GM19324 (cell line): ENCODE measurements around the gene FYB1.
"Not testable (repeated sequence)": the region's sequence is repeated elsewhere in the genome, so short reads cannot be mapped to it uniquely, and the experiment has no call there.

Experiments
- ATAC-seq: cut with Tn5 transposase; IDR thresholded peaks from one replicate; pipeline ENCODE4 v1.9.1; 2021; ENCODE audit warnings: mild to moderate bottlenecking, moderate library complexity; ENCODE audit not compliant: unreplicated experiment, low FRiP score

Gene FYB1

DNA sequence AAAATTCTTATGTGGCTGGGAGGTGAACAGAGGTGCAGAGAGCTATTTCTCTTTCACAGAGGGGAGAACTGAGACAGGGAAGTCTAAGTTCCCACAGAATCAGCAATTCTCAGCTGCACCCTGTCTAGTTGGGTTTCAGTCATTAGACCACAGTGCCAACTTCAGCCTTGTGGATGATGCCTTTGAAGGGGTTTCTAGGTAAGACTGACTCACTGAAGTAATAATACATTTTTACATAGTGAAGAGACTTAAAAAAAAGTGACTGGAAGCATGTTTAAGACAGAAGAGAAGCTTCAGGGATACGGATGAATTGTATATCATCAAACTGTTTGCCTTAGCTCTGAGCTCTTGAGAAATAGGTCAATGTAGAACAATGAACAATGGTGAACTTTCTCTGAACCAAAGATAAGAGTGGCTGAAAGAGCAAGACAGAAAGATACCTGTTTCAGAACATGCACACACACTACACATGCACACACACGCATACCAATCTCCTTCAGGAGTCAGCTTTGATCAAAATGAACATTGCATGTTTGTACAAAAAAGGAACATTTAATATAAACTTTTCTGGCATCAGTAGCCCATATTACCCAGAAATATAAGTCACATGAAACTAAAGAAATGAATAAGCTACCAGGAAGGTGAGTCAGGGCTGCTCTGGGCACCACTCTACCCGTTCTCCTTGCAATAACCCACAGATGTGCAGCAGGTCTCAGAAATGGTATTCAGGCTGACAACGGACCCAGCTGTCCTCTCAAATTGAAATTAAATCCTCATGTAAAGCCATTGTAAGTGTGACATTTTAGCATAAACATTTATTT lies 12.6 kb upstream of the FYB1 start:
- no peak for ATAC-seq

DNA sequence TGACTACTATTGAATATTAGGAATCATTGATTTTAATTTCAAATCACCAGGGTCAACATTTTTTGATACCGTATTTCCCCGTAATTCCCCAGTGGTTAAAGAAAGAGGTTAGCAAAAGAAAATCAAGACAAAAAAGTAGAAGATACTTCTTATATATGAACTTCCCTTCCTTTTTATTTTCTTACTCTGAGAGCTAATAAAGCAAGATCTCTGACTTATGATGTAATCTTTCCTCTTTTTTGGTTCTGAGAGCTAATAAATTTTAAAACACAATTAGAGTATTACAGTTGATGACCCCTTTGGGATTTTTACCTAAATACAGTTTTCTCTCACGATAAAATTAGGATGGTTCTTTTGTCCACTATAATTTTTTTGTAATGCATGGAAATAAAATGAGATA lies 9.2 kb upstream of the FYB1 start:
- no peak for ATAC-seq

DNA sequence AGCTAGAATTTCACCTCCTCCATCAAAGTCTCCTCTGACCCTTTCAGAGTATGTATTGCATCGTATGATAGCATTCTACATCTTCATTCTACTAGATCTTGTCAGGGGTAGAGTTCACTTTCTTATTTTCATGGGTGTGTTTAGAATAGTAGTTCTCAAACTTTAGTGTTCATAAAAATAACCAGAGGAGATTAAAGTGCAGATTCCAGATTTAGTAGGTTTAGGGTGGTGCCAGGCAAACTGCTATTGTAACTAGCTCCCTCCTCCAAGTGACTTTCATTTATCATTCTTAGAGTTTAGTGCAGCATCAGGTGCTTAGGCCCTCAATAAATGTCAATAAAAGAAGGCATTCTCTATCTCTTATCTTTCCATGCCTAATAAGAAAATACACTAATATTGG lies 7.2 kb upstream of the FYB1 start:
- no peak for ATAC-seq

DNA sequence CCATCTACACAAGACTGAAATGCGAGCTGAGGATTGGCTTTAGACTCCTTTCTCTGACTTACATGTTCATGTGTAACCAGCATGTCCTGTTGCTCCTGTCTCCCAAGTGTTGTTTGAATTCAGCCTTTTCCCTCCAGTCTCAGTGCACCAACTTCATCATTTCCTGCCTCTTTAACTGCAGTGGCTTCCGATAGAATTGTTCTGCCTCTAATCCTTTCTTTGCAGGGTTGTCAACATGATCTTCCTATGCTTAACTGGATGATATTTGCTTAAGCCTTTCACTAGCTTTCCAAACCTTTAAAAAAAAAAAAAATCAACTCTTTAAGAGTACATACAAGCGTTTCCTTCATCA lies 6.7 kb upstream of the FYB1 start:
- no peak for ATAC-seq

DNA sequence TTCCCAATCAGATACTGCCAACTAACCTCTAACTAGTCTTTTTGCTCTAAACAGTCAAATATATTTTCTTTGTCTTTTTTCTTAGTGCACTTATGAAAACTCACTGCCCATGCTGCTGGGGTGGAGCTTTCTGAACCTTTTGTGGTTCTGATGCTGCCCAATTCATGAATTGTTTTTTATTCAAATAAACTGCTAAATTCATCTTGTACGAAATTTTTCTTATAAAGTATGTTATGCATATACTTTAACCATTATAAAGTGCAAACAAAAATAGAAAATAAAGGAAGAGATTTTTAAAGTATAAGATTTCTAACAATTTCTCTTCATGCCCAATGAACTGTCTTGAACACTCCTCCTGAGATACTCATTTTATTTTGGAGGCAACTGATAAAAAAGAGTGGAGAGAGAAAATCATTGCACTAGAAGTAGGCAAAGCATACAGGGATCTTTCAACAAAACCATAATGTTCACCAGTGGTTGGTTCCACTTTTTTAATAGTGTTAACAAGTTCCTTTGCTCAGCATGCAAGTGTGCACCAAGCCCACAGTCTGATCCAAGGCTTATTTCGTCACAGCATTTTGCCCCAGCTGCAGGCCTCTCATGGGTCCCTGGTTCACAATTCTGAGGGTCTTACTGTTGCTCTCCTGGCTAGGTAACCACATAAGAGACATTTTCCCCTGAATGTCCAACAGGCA lies 6.2 kb upstream of the FYB1 start:
- no peak for ATAC-seq

DNA sequence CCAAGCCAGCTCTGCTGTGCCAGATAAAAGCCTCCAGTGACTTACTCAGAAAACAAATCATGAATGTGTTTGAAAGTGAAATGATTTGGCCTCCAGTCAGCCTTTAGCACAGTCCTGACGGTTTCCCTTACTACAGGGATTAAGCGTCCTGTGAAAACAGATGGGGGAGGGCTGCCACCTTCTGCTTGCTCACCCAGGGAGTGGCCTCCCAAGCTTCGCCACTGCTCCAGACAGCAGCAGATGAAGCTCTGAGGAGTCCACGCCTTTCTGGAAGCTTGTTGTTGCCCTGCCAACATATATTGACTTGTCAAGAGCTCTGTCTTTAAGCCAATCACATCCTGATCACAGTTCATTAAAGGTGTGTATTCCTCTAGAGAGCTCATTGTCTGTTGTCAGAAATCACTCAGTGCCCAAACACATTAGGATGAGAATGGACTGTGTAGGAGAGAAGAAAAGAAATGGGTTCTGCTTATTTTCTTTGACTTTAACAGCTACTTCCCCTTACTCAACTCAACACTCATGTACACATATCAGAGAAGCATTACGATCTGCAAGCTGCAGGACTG lies 4.9 kb upstream of the FYB1 start:
- no peak for ATAC-seq

DNA sequence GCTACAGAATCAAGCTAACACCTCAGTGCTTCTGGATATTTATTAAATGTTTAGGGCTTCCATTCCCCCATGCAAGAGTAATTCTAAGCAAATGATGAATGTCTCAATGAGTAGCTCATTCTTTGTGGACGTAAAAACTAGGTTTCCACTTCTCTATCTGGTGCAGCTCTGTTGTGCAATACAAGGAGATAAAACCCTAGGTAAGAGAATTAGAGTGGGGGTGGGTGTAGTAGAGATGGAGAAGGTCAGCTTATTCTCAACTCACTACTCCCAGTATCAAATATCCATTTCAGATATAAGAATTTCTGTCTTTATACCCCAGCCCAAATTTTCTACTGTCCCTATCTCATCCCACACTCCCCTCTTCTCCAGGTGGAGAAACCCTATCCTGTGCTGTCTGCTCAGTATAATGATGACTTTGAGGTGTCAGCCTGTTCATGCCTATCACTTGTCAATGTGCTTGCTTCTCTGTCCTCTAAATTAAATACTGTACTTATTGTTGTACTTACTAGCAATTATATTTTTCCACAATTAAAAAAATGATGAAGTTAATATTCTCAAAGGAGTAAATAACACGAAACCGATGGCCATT lies 4.3 kb upstream of the FYB1 start:
- ATAC-seq: no peak

DNA sequence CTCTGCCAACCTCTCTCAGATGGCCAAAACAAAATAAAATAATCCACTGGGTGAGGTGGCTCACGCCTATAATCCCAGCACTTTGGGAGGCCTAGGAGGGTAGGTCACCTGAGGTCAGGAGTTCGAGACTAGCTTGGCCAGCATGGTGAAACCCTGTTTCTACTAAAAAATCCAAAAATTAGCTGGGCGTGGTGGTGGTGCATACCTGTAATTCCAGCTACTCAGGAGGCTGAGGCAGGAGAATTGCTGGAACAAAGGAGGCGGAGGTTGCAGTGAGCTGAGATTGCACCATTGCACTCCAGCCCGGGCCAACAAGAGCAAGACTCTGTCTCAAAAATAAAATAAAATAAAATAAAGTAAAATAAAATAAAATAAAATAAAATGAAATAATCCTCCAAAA lies 2.3 kb upstream of the FYB1 start:
- not testable (repeated sequence) for ATAC-seq

DNA sequence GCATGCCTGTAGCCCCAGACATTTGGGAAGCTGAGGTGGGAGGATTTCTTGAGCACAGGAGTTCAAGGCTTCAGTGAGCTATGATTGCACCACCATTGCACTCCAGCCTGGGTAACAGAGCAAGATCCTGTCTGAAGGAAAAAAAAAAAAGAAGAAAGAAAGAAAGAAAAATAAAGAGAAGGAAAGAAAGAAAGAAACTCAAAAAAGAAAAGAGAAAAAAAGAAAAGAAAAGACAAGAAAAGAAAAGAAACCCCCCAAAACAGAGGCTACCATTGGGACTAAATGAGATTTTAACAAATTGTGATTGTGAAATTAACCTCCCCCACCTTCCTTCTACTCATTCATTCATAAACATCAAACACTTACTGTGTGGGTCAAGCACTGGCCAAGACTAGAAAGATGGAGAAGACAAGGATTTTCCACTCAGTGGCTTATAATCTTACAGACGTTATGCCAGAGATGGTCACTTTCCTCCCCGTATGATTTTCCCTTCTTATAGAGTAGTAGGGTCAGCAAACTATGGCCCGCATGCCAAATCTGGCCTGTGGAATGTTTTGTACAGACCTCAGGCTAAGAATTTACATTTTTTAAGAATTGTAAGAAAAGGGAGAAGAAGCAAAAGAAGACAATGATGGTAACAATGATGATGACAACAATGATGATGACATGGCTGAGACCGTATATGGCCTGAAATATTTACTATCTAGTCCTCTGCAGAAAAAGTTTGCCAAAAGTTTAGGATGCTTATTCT lies 1.1 kb upstream of the FYB1 start:
- no peak for ATAC-seq

DNA sequence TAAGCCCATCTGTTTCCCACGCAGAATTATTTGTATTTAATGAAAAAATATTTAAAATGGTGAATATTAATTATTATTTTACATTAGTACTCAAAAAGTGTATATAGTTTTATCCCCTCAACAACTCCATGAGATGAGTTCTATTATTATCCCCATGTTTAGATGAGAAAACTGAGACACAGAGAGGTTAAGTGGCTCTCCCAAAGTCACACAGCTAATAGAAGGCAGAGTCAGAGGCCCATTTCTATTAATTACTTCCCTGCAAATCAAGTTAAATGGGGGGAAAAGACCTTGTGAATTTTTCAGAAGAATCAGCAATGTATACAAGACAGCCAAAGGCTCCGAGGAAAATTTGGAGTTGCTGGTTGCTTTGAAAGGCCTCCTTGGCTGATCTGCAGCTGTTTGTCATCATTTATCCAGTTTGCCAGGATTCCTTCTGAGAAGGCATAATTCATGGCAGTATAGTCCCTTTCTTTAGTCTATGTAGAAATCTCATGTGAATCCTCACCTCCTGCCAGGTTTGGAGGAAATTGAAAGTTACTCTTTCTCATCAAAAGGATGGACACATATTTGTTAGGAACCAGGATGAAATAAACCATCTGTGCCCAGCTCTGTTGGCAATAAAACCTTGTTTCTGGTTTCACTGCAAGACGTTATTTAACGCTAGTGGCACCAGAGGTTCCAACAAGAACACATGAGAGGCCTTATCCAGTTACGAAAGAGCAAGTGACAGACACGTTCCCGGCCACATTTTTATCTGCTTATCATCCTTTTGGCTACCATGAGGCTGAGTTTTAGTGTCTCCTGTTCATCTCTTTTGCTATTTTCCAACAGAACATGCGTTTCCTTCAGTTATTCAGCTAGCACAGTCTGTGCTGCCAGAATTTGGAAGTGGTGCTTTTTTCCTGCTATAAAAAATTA lies 621 bp downstream of the FYB1 start:
- ATAC-seq: no peak

DNA sequence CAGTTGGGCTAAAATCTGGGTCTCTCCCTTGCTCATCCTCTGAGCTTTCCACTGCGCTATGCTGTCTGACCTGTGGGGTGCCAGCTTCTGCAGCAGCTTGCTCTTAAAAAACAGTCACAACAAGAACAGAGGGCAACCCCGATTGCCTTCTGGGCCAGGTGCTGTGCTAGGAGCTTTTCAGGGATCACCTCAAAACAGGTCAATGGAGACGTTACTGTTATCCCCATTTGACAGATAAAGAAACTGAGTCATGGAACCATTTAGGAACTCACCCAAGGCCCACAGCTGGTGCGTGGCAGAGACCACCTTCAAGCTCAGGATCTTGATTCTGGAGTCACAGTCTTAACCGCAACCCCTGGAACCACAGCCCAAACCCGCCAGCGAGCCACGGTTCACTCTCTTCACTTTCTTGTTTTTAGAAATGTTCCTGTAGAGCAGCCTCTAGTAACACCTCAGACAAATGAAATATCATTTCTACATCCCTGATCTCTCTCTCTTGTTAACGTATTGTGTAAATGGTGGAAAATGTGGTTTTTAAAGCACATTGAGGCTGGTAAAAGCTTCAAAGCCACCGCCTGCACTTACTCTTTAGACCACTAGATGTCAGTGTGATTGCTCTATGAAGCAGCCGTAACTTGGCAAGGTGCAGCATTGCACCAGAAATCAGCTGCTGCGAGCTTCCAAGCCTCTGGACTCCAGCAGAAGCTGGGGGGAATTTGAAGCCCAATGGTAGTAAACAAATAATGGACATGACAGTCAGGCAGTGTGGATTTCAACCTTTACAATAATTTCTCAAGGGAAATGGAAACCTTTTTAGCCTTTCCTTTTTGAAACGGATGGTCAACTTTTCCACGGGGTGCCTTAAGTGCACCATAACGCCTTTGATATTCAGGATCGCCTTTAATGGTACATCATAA lies 1.7 kb downstream of the FYB1 start:
- no peak for ATAC-seq

DNA sequence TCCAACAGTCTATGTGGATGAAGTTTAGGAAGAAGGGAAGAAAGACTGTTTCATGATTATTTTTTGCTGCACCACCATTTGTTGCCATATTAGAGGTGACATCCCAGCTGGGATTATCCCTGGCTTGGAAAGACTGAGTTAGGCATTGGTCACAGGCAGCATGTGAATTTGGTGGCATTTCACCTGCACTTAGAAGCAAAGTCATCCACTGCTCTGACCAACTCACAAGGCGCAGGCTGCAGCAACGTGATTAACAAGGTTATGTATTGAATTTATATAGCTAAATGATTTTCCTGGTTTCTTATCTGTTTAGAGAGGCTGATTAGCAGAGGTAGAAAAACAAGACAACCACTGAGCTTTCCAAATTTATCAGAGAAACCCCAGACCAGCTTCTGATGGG lies 2.7 kb downstream of the FYB1 start:
- ATAC-seq: no peak

DNA sequence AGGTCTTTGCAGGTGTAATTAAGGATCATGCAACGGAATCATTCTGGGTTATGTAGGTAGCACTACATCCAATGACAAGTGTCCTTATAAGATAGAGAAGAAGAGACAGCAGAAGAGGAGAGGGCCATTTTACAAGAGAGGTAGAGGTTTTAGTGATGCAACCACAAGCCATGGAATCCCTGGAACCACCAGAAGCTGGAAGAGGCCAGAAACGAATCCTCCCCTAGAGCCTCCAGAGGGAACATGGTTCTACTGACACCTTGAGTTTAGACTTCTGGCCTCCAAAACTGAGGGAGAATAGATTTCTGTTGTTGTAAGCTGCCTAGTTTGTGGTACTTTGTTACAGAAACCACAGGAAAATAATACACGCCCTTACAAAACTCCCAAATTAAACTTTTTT lies 3.5 kb downstream of the FYB1 start:
- no peak for ATAC-seq

DNA sequence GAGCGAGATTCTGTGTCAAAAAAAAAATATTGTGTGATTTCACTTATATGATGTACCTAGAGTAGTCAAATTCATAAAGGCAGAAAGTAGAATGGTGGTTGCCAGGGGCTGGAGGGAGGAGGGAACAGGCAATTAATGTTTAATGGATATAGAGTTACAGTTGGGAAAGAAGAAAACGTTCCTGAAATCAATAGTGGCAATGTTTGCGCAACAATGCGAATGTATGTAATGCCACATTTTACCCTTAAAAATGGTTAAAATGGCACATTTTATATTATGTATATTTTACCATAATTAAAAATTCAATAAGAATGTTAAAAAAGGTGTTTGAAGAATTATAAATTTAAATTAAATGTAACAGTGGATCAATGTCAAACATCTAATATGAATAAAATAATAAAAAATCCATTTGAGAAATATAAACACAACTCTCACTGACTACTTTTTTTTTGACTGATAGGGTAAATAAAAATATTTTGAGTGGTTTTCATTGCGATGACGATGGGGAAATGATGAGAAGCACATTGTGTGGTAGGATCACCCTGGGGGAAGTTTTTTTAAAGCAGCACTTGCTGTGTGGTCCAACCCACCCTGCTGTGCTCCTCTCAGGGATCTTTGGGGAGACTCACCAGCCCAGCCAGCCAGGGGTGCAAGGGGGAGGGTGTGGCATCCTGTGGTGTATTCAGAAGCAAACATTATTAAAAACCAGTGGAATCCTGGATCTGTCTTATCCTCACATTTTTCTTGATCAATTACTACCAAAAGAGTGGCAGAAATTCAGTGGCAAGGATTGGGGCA lies 4.3 kb downstream of the FYB1 start:
- no peak for ATAC-seq

DNA sequence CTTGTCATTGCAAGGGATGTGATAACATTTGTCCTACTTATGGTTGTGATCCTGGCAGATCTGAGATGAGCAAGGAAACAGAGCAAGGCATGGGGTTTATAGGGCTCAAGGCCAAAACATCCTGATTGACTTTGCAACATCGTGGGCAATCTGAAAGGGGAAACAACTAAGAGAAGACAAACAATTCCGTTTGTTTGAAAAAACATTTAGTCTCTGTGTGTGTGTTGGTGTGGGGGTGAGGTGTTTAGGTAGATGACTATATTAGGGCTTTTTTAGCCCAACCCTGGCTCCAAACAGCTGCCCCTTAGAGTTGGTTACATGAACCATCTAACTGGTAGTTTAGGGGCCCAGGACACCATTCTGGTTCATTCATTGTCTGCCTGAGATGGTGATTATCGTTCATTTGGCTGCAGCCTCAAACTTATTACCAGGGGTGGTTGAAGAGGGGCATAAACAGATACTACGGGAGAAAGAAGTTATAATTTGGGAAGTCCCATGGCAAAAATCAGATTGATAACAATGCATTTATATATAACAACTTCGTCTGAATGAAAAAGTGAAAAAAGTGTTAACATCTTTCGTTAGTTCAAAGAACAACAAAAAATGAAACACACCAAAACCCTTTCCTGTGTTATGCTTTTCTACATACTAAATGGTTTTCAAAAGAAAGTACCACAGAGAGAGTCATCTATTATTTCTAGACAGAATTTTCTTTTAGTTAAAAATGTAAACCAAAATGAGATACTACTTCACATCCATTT lies 5.7 kb downstream of the FYB1 start:
- ATAC-seq: no peak

DNA sequence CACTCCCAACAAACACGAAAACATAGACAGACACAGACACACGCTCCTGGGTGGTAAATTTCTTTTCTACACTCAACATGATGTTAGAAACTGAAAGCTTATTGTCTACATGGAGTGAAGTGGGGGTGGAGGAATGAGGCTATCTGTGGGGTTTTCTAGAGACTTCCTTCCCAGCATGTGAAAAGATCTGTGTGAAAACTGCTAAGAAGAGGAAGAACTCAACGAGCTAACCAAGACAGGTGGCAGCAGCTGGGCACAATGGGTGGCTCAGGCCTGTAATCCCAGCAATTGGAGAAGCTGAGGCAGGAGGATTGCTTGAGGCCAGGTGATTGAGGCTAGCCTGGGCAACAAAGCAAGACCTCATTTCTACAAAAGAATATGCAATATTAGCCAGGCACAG lies 7.6 kb downstream of the FYB1 start:
- no peak for ATAC-seq

DNA sequence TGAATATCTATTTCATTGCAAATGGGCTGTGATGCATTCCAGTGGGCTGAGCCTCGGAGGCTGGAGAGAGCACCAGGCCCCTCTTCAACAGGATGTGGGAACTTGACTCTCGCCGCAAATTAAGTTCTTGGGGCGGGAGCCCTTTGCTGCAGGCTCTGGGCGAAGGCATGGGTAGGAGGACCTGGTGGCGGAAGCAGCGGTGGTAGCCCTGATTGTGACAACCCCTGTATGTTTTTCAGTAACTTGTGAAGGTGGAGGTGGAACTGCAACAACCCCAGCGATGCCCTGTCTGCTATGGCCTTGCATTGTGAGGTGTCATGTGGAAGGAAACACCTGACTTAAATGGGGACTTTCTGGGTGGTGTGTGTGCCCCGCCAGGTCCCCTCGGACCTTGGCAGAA lies 9.4 kb downstream of the FYB1 start:
- ATAC-seq: no peak
